Activated CD8-positive, alpha-beta T cell treated with anti-CD3 and anti-CD28 coated beads for 36 hours (primary cell): ENCODE results near the gene PNMA8C. TPM values are rescaled to one million over a fixed set of nuclear protein-coding genes. Genes with fewer than 3 reads are reported as not detected.

ENCODE experiments used
- ATAC-seq: fragments of 200-7000 bp; cut with Tn5 transposase; one replicate; pipeline ENCODE4 v1.10.0; 2021; ENCODE audit warnings: mild to moderate bottlenecking, moderate library complexity
- CTCF ChIA-PET: fragments of 350-600 bp; sonication (Branson Sonifier 250); formaldehyde crosslinking; loops from one replicate; lab custom pipeline; 2021; ENCODE audit warnings: antibody characterized with exemption; lab: Charles Lee
- POLR2A ChIA-PET: fragments of 350-600 bp; sonication (Branson Sonifier 250); formaldehyde crosslinking; loops from one replicate; lab custom pipeline; 2021; ENCODE audit warnings: antibody characterized with exemption; lab: Charles Lee
- DNase-seq: peaks from one replicate; pipeline ENCODE4 v3.0.0-alpha.2; 2020
- H3K27ac Mint-ChIP-seq: one replicate; pipeline ENCODE4 v1.8.0; 2021; ENCODE audit warnings: mild to moderate bottlenecking, mixed read lengths
- H3K27me3 Mint-ChIP-seq: one replicate; pipeline ENCODE4 v1.8.0; 2021; ENCODE audit warnings: mixed read lengths
- H3K36me3 Mint-ChIP-seq: one replicate; pipeline ENCODE4 v1.8.0; 2021; ENCODE audit warnings: low read depth, mixed read lengths
- H3K4me1 Mint-ChIP-seq: one replicate; pipeline ENCODE4 v1.8.0; 2021; ENCODE audit warnings: low read depth, mixed read lengths
- H3K4me3 Mint-ChIP-seq: one replicate; pipeline ENCODE4 v1.8.0; 2021; ENCODE audit warnings: mild to moderate bottlenecking, moderate library complexity, mixed read lengths
- H3K9me3 Mint-ChIP-seq: one replicate; pipeline ENCODE4 v1.8.0; 2021; ENCODE audit warnings: mixed read lengths
- CTCF ChIP-seq: fragments of 200-600 bp; IDR thresholded peaks from one replicate; pipeline ENCODE4 v1.8.0; 2022; ENCODE audit warnings: antibody characterized with exemption, mild to moderate bottlenecking
- intact Hi-C: fragments of 100-400 bp; cut with micrococcal nuclease; formaldehyde crosslinking; loops from one replicate; pipeline ENCODE4 v1.10.0; 2022
- total RNA-seq, 2 experiments: library from RNA; stranded (reverse); gene quantifications; one replicate each; pipeline ENCODE4 v1.2.3, GENCODE V29; 2021

The PNMA8C gene
- total RNA-seq, 2 experiments from 2014 or later: not detected

GRCh38 chr19:46383846-46384245 is 44.9 kb downstream of the PNMA8C start:
- H3K4me3 Mint-ChIP-seq: no peak overlapping the region
- DNase-seq (no peak), ATAC-seq (no peak)
- CTCF ChIA-PET: interaction anchor here (0.8 to 1.0 kb wide), 2 partner anchors 12 to 18 kb away, joined by 3 to 4 read pairs; no protein-coding TSS in a partner anchor
- no peak for TF ChIP-seq CTCF
- peaks cover 3% of the 10 kb centered on the region for H3K4me1 Mint-ChIP-seq
- peaks cover 65% of the 10 kb centered on the region for H3K36me3 Mint-ChIP-seq
- intact Hi-C loops: no loop called here
- H3K27ac Mint-ChIP-seq: no peak overlapping the region
- no peaks in the 10 kb centered on the region for H3K9me3 Mint-ChIP-seq
- H3K27me3 Mint-ChIP-seq: no peaks in the 10 kb centered on the region
- POLR2A ChIA-PET: interaction anchor here (0.8 kb wide), 1 partner anchor 37 kb away, joined by 3 read pairs; the partner anchor contains the start of gene PPP5C

- POLR2A ChIA-PET: interaction anchor here (0.8 kb wide), 1 partner anchor 36 kb away, joined by 3 read pairs; the partner anchor contains the start of gene PPP5C
- no peak for TF ChIP-seq CTCF
- Mint-ChIP-seq H3K27me3 (no peaks in the 10 kb centered on the region), H3K9me3 (no peaks in the 10 kb centered on the region), H3K4me1 (peaks cover 3% of the 10 kb centered on the region), H3K4me3 (no peak overlapping the region), H3K27ac (no peak overlapping the region), H3K36me3 (peaks cover 63% of the 10 kb centered on the region)
- intact Hi-C loops: no loop called here
- DNase-seq (no peak), ATAC-seq (no peak)
- CTCF ChIA-PET: interaction anchor here (0.8 to 1.4 kb wide), 2 partner anchors 13 to 102 kb away, joined by 4 read pairs; no protein-coding TSS in a partner anchor
Measured at GRCh38 chr19:46383171-46383815, 45.4 kb downstream of the PNMA8C start.

- no peaks in the 10 kb centered on the region for H3K9me3 Mint-ChIP-seq
- H3K36me3 Mint-ChIP-seq: peaks cover 64% of the 10 kb centered on the region
- H3K27me3 Mint-ChIP-seq: no peaks in the 10 kb centered on the region
- ATAC-seq (no peak), DNase-seq (no peak)
- H3K4me1 Mint-ChIP-seq: peaks cover 3% of the 10 kb centered on the region
- ChIA-PET CTCF (interaction anchor here (0.6 to 1.5 kb wide), 4 partner anchors 14 to 156 kb away, joined by 3 to 6 read pairs (median 4); no protein-coding TSS in a partner anchor), POLR2A (no interaction called here)
- no peak overlapping the region for H3K27ac Mint-ChIP-seq
- no peak overlapping the region for H3K4me3 Mint-ChIP-seq
- intact Hi-C loops: no loop called here
- no peak for TF ChIP-seq CTCF
Measured at GRCh38 chr19:46381756-46382345, 46.9 kb downstream of the PNMA8C start.

- no peak for TF ChIP-seq CTCF
- no peak overlapping the region for H3K27ac Mint-ChIP-seq
- peaks cover 67% of the 10 kb centered on the region for H3K36me3 Mint-ChIP-seq
- H3K4me3 Mint-ChIP-seq: no peak overlapping the region
- ChIA-PET POLR2A (no interaction called here), CTCF (interaction anchor here (0.6 to 1.5 kb wide), 3 partner anchors 14 to 156 kb away, joined by 3 to 6 read pairs (median 3); no protein-coding TSS in a partner anchor)
- no peaks in the 10 kb centered on the region for H3K9me3 Mint-ChIP-seq
- H3K27me3 Mint-ChIP-seq: no peaks in the 10 kb centered on the region
- intact Hi-C loops: no loop called here
- ATAC-seq (no peak), DNase-seq (no peak)
- H3K4me1 Mint-ChIP-seq: peaks cover 3% of the 10 kb centered on the region
Measured at GRCh38 chr19:46381346-46381745, 47.4 kb downstream of the PNMA8C start.

GRCh38 chr19:46380690-46381089 is 48.0 kb downstream of the PNMA8C start:
- no peak overlapping the region for H3K27ac Mint-ChIP-seq
- ChIA-PET CTCF (interaction anchor here (1.5 kb wide), 1 partner anchor 15 kb away, joined by 6 read pairs; no protein-coding TSS in a partner anchor), POLR2A (interaction anchor here (0.5 kb wide), 2 partner anchors 17 to 143 kb away, joined by 3 read pairs; no protein-coding TSS in a partner anchor)
- intact Hi-C loops: no loop called here
- H3K27me3 Mint-ChIP-seq: no peaks in the 10 kb centered on the region
- no peak for TF ChIP-seq CTCF
- peaks cover 68% of the 10 kb centered on the region for H3K36me3 Mint-ChIP-seq
- DNase-seq (no peak), ATAC-seq (no peak)
- no peaks in the 10 kb centered on the region for H3K9me3 Mint-ChIP-seq
- H3K4me3 Mint-ChIP-seq: no peak overlapping the region
- H3K4me1 Mint-ChIP-seq: peaks cover 5% of the 10 kb centered on the region
